ENCODE results near the gene FAM25A.
"Not testable (repeated sequence)": the region's sequence is repeated elsewhere in the genome, so short reads cannot be mapped to it uniquely, and the experiment has no call there.

GRCh38 chr10:87019066-87019465 lies 1.0 kb upstream of the FAM25A start:
- not testable (repeated sequence) for TF ChIP-seq POLR2A, CTCF (IDR thresholded peaks at IDR 0.05)
